Measurements from ENCODE around the gene PGF.

- no peak for TF ChIP-seq CTCF (IDR thresholded peaks at IDR 0.05 in 2 of 3, conservative IDR thresholded peaks at IDR 0.05 in 1 of 3; ENCODE audit: borderline replicate concordance in 1 of 3, insufficient read depth in 1 of 3, low read depth in 2 of 3, low read length in 2 of 3)
- no peak for TF ChIP-seq POLR2A (IDR thresholded peaks at IDR 0.05; ENCODE audit: borderline replicate concordance, extremely low read depth, insufficient read depth, insufficient read length)
- TF ChIP-seq SP1 (IDR thresholded peaks at IDR 0.05; ENCODE audit: low read depth): no peak
- no peak for TF ChIP-seq ELF1 (IDR thresholded peaks at IDR 0.05; ENCODE audit: borderline replicate concordance, low read depth)
- no peak for TF ChIP-seq RAD21 (IDR thresholded peaks at IDR 0.05; ENCODE audit: low read depth)
- no peak for TF ChIP-seq POLR2AphosphoS5 (IDR thresholded peaks at IDR 0.05; ENCODE audit: low read depth, low read length)
- no peak for TF ChIP-seq SIN3A (IDR thresholded peaks at IDR 0.05; ENCODE audit: low read depth)
- TF ChIP-seq YY1 (IDR thresholded peaks at IDR 0.05; ENCODE audit: extremely low read depth, insufficient replicate concordance, low read depth, low read length): no peak
- TF ChIP-seq ZNF274 (IDR thresholded peaks at IDR 0.05; ENCODE audit: low read depth, low read length): no peak
- no peak for TF ChIP-seq EZH2 (IDR thresholded peaks at IDR 0.05)
Measured at GRCh38 chr14:74959596-74960180, 4.3 kb upstream of the PGF start.
